ENCODE results near the gene FZD2.
A peak's percentile ranks its signal among the peaks of the same experiment; 100 is the strongest.
"Not testable (repeated sequence)": the region's sequence is repeated elsewhere in the genome, so short reads cannot be mapped to it uniquely, and the experiment has no call there.

FZD2 gene

GRCh38 chr17:44556832-44557606, at the start of gene FZD2:
Gene FZD2 (plus strand): TSS chr17:44557484. CDS start chr17:44557689, 205 bp downstream.
- DNase-seq (ENCODE audit: low read depth in 2 of 2), result peak; percentile 19 to 21

GRCh38 chr17:44511241-44512134, 45.8 kb upstream of the FZD2 start:
- DNase-seq (ENCODE audit: low read depth in 2 of 2), result not testable (repeated sequence)

GRCh38 chr17:44518032-44518431, 39.3 kb upstream of the FZD2 start:
- no peak for DNase-seq (ENCODE audit: low read depth in 2 of 2)

GRCh38 chr17:44522883-44523671, 34.2 kb upstream of the FZD2 start:
- DNase-seq (ENCODE audit: low read depth in 2 of 2), result peak; percentile 20 to 21

- DNase-seq (ENCODE audit: low read depth in 2 of 2), result no peak
Observed at GRCh38 chr17:44523672-44523972, 33.7 kb upstream of the FZD2 start.

- no peak for DNase-seq (ENCODE audit: low read depth in 2 of 2)
Observed at GRCh38 chr17:44527102-44527501, 30.2 kb upstream of the FZD2 start.

GRCh38 chr17:44527954-44528353, 29.3 kb upstream of the FZD2 start:
- DNase-seq (ENCODE audit: low read depth in 2 of 2), result no peak

GRCh38 chr17:44529864-44530263, 27.4 kb upstream of the FZD2 start:
- no peak for DNase-seq (ENCODE audit: low read depth in 2 of 2)

- no peak for DNase-seq (ENCODE audit: low read depth in 2 of 2)
Observed at GRCh38 chr17:44530896-44531418, 26.3 kb upstream of the FZD2 start.

GRCh38 chr17:44533533-44534246, 23.6 kb upstream of the FZD2 start:
- peak; percentile 67 to 75 for DNase-seq (ENCODE audit: low read depth in 2 of 2)

GRCh38 chr17:44536090-44536953, 21.0 kb upstream of the FZD2 start:
- DNase-seq (ENCODE audit: low read depth in 2 of 2), result no peak

- not testable (repeated sequence) for DNase-seq (ENCODE audit: low read depth in 2 of 2)
Observed at GRCh38 chr17:44537922-44538321, 19.4 kb upstream of the FZD2 start.

GRCh38 chr17:44539673-44540072, 17.6 kb upstream of the FZD2 start:
- no peak for DNase-seq (ENCODE audit: low read depth in 2 of 2)

GRCh38 chr17:44540246-44541084, 16.8 kb upstream of the FZD2 start:
- DNase-seq (ENCODE audit: low read depth in 2 of 2), result no peak

- DNase-seq (ENCODE audit: low read depth in 2 of 2), result no peak
Observed at GRCh38 chr17:44541884-44542581, 15.3 kb upstream of the FZD2 start.

GRCh38 chr17:44543213-44543904, 13.9 kb upstream of the FZD2 start:
- DNase-seq (ENCODE audit: low read depth in 2 of 2), result no peak

GRCh38 chr17:44543905-44544523, 13.3 kb upstream of the FZD2 start:
- no peak for DNase-seq (ENCODE audit: low read depth in 2 of 2)
